ENCODE results near the gene ATCAY. TPM values are rescaled to one million over a fixed set of nuclear protein-coding genes. Genes with fewer than 3 reads are reported as not detected.
"Not testable (repeated sequence)": the region's sequence is repeated elsewhere in the genome, so short reads cannot be mapped to it uniquely, and the experiment has no call there.

Gene ATCAY
- total RNA-seq, 1 experiment from 2014 or later = not detected

GRCh38 chr19:3958836-3959765, 78.6 kb downstream of the ATCAY start:
- in situ Hi-C loops (cut with HindIII; ENCODE audit: low pct_unique_long_range_greater_than_20kb, low sequenced_read_pairs) = no loop called here
- DNase-seq (ENCODE audit: low read depth) = no peak

GRCh38 chr19:3959766-3960131, 79.3 kb downstream of the ATCAY start:
- in situ Hi-C loops (cut with HindIII; ENCODE audit: low pct_unique_long_range_greater_than_20kb, low sequenced_read_pairs) = no loop called here

GRCh38 chr19:3961007-3961406, 80.5 kb downstream of the ATCAY start:
- in situ Hi-C loops (cut with HindIII; ENCODE audit: low pct_unique_long_range_greater_than_20kb, low sequenced_read_pairs) = no loop called here
- no peak for DNase-seq (ENCODE audit: low read depth)

More at GRCh38 chr19:3959766-3960131, 79.3 kb downstream of the ATCAY start:
- DNase-seq (ENCODE audit: low read depth) = no peak

- in situ Hi-C loops (cut with HindIII; ENCODE audit: low pct_unique_long_range_greater_than_20kb, low sequenced_read_pairs) = no loop called here
- no peak for DNase-seq (ENCODE audit: low read depth)
Observed at GRCh38 chr19:3963458-3964255, 83.2 kb downstream of the ATCAY start.

GRCh38 chr19:3964256-3965194, 84.0 kb downstream of the ATCAY start:
- in situ Hi-C loops (cut with HindIII; ENCODE audit: low pct_unique_long_range_greater_than_20kb, low sequenced_read_pairs) = no loop called here
- DNase-seq (ENCODE audit: low read depth) = no peak

GRCh38 chr19:3966051-3967017, 85.8 kb downstream of the ATCAY start:
- in situ Hi-C loops (cut with HindIII; ENCODE audit: low pct_unique_long_range_greater_than_20kb, low sequenced_read_pairs) = no loop called here

GRCh38 chr19:3967983-3968382, 87.5 kb downstream of the ATCAY start:
- in situ Hi-C loops (cut with HindIII; ENCODE audit: low pct_unique_long_range_greater_than_20kb, low sequenced_read_pairs) = not testable (repeated sequence)

More at GRCh38 chr19:3966051-3967017, 85.8 kb downstream of the ATCAY start:
- DNase-seq (ENCODE audit: low read depth) = no peak

GRCh38 chr19:3968556-3969434, 88.3 kb downstream of the ATCAY start:
- peak; percentile 91 for DNase-seq (ENCODE audit: low read depth)
- in situ Hi-C loops (cut with HindIII; ENCODE audit: low pct_unique_long_range_greater_than_20kb, low sequenced_read_pairs) = no loop called here

More at GRCh38 chr19:3967983-3968382, 87.5 kb downstream of the ATCAY start:
- not testable (repeated sequence) for DNase-seq (ENCODE audit: low read depth)

GRCh38 chr19:3969435-3970312, 89.2 kb downstream of the ATCAY start:
- in situ Hi-C loops (cut with HindIII; ENCODE audit: low pct_unique_long_range_greater_than_20kb, low sequenced_read_pairs) = no loop called here
- peak; percentile 81 for DNase-seq (ENCODE audit: low read depth)

- in situ Hi-C loops (cut with HindIII; ENCODE audit: low pct_unique_long_range_greater_than_20kb, low sequenced_read_pairs) = no loop called here
- no peak for DNase-seq (ENCODE audit: low read depth)
Observed at GRCh38 chr19:3970313-3970807, 89.9 kb downstream of the ATCAY start.

- in situ Hi-C loops (cut with HindIII; ENCODE audit: low pct_unique_long_range_greater_than_20kb, low sequenced_read_pairs) = no loop called here
- peak; percentile 91 for DNase-seq (ENCODE audit: low read depth)
Observed at GRCh38 chr19:3970808-3971598, 90.5 kb downstream of the ATCAY start, which contains the start of gene DAPK3. TSS of gene DAPK3 (minus strand) at chr19:3971099. CDS start at chr19:3969735, 1,364 bp downstream.

GRCh38 chr19:3975144-3975543, 94.7 kb downstream of the ATCAY start:
- in situ Hi-C loops (cut with HindIII; ENCODE audit: low pct_unique_long_range_greater_than_20kb, low sequenced_read_pairs) = loop anchor here (25.0 kb wide), 1 partner anchor 237 kb away; no protein-coding TSS in a partner anchor

GRCh38 chr19:3975637-3976087, 95.2 kb downstream of the ATCAY start:
- DNase-seq (ENCODE audit: low read depth) = no peak
- in situ Hi-C loops (cut with HindIII; ENCODE audit: low pct_unique_long_range_greater_than_20kb, low sequenced_read_pairs) = loop anchor here (25.0 kb wide), 1 partner anchor 237 kb away; no protein-coding TSS in a partner anchor

More at GRCh38 chr19:3975144-3975543, 94.7 kb downstream of the ATCAY start:
- no peak for DNase-seq (ENCODE audit: low read depth)
